Adrenal gland (tissue), 5 donors: Measurements from ENCODE around the gene ZNF394.

Experiments
- POLR2A ChIP-seq, 2 donors: fragments of 450-650 bp; IDR thresholded peaks; one replicate each; pipeline ENCODE4 v1.6.1; 2017; ENCODE audit warnings: antibody characterized with exemption in 2 of 2, mild to moderate bottlenecking in 2 of 2, moderate library complexity in 1 of 2
- TF ChIP-seq, protein P1 (sequence below), 6 experiments: fragments of 450-650 bp in 4 of 6; fragments of 200-600 bp in 2 of 6; sonication (generic) in 1 of 6; IDR thresholded peaks; 1 replicate in 5 of 6; 2 replicates in 1 of 6; pipeline versions ENCODE4 v1.5.1 to v1.8.0; 2016 to 2021; ENCODE audit warnings: antibody characterized with exemption in 6 of 6, mild to moderate bottlenecking in 2 of 6, moderate library complexity in 1 of 6
- donor health status: DM: no; HTN: no; CAD: no.

DNA sequence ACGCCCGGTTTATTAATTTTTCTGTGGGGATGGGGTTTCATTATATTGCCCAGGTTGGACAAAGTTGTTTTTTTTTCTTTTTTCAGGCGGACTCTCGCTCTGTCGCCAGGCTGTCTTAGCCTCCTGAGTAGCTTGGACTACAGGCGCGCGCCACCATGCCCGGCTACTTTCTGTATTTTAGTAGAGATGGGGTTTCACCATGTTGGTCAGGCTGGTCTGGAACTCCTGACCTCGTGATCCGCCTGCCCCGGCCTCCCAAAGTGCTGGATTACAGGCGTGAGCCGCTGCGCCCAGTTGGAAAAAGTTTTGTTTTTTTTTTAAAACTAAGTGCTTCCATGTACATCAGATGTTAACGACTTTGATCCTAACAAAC, 542 bp upstream of the ZNF394 start:
- TF ChIP-seq, protein P1, sequence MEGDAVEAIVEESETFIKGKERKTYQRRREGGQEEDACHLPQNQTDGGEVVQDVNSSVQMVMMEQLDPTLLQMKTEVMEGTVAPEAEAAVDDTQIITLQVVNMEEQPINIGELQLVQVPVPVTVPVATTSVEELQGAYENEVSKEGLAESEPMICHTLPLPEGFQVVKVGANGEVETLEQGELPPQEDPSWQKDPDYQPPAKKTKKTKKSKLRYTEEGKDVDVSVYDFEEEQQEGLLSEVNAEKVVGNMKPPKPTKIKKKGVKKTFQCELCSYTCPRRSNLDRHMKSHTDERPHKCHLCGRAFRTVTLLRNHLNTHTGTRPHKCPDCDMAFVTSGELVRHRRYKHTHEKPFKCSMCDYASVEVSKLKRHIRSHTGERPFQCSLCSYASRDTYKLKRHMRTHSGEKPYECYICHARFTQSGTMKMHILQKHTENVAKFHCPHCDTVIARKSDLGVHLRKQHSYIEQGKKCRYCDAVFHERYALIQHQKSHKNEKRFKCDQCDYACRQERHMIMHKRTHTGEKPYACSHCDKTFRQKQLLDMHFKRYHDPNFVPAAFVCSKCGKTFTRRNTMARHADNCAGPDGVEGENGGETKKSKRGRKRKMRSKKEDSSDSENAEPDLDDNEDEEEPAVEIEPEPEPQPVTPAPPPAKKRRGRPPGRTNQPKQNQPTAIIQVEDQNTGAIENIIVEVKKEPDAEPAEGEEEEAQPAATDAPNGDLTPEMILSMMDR (IDR thresholded peaks at IDR 0.05): no peak
- no peak for TF ChIP-seq POLR2A (IDR thresholded peaks at IDR 0.05)
